Erythroblast (primary cell): ENCODE data around the gene MACROD2.

Source experiments
- GATA1 ChIP-seq: IDR thresholded peaks from 2 replicates; pipeline ENCODE4 v1.6.1; 2011; ENCODE audit warnings: low read depth, mild to moderate bottlenecking, control low read depth, low read length, moderate library complexity
- POLR2A ChIP-seq: IDR thresholded peaks from 2 replicates; pipeline ENCODE4 v1.6.1; 2011; ENCODE audit warnings: mild to moderate bottlenecking, low read length

DNA sequence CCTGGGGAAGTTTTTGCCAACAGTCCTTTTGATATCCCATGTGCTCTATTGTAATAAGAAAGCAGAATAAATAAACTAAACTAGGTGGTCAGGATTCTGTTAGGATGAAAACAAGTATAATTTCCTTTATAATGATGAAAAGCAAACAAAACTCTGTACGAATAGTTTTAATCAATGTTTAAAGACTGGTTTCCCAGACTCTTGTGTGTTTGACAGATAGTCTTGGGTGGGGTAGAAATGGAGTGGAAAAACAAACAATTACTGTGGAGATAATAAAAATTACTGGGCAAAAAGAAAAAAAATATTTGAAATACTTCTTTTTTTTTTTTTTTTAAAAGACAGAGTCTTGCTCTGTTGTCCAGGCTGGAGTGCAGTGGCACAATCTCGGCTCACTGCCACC lies 494.2 kb downstream of the MACROD2 start:
- no peak for TF ChIP-seq POLR2A
- no peak for TF ChIP-seq GATA1
